Measurements from ENCODE around the gene ABCF1.

DNA sequence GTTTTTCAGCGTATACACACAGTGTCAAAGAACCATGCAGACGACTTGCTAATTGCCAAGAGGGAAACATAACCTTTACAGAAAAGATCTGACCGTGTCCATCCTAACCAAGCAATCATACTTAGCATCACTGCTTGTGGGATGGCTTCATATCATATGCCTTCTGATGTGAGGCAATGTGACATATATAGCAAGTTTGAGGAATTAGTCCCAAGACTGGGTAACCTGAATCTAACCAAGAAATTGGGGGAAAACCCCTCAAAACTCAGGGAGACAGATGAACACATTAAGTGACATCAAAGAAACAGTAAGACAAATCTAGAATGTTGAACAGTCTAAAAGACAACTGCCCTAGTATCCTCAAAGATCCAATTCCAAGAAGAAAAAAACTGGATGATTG, 33.3 kb upstream of the ABCF1 start:
- TF ChIP-seq PPARA (CRISPR knock-in tag; IDR thresholded peaks at IDR 0.05; ENCODE audit: borderline replicate concordance) (no peak), ZNF565 (CRISPR knock-in tag; conservative IDR thresholded peaks at IDR 0.05; ENCODE audit: low read depth) (no peak), ZFP30 (CRISPR knock-in tag; IDR thresholded peaks at IDR 0.05) (no peak)
- TF ChIP-seq, protein P1, sequence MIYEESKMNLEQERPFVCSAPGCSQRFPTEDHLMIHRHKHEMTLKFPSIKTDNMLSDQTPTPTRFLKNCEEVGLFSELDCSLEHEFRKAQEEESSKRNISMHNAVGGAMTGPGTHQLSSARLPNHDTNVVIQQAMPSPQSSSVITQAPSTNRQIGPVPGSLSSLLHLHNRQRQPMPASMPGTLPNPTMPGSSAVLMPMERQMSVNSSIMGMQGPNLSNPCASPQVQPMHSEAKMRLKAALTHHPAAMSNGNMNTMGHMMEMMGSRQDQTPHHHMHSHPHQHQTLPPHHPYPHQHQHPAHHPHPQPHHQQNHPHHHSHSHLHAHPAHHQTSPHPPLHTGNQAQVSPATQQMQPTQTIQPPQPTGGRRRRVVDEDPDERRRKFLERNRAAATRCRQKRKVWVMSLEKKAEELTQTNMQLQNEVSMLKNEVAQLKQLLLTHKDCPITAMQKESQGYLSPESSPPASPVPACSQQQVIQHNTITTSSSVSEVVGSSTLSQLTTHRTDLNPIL (CRISPR knock-in tag; IDR thresholded peaks at IDR 0.05; ENCODE audit: low read depth) = no peak
